Non-pigmented ciliary epithelial cell (primary cell): ENCODE results near the gene CRNKL1.

Source experiments
- DNase-seq: peaks from one replicate; pipeline ENCODE4 v3.0.0-alpha.2; 2010; ENCODE audit warnings: low read depth

CRNKL1 gene

DNA sequence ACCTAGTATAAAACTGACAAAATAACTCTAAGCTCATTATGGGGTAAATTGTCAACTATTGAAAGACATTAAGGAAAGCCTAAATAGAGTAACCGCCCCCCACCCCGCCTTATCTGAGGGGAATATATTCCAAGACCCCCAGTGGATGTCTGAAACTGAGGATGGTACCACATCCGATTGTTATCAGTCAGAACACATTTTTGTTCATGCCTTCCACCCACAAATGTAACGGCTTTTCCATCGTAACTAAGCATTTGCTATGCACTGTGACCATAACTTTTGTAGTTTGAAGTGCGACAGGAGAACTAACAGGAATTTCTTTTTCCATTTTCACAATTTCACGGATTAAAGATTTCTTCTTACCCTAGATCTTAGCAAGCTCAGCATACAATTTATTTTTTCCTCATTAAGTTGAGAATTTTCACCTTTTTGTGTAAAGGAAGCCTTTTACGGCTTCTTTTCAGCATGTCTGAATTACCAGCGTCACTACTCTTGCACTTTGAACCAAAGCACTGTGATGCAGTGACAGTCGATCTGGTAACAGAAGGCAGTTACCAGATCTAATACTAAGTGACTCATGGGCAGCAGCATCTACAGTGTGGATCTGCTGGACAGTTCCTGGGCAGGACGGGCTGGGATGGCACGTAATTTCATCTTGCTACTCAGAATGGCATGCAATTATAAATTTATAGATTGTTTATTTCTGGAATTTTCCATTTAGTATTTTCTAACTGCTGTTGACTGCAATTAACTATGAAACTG, 11.9 kb upstream of the CRNKL1 start:
- DNase-seq = no peak

DNA sequence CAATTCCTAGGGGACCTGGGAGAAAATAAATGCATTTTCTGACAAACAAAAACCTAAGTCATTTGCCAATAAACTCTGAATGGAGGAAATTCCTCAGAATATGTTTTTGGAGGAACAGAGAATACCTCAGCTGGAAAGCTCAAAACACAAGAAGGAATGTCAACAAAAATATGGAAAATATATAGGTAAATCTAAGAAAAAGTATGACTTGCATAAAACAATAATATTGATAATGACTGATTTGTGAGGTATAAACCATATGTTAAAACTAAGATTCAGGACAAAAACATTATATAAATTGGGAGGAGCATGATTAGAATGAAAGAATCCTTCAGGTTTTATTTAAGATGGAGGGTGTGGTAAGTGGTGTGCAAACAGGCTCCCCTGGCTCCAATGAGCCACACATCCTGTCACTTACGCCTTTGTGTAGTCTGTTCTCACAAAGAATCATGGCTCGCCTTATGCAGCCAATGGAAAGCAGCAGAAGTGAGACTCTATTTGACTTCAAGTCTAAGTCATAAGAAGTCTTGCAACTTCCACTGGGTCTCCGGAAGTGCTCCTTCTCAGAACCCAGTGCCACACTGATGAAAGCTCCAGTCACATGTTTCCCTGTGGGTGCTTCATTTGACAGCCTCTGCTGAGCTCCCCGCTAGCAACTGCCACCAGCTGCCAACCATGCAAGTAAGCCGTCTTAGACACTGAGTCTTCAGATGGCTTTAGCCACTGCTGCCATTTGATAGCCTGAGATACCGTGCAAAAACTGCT, 8.2 kb upstream of the CRNKL1 start:
- DNase-seq = no peak

DNA sequence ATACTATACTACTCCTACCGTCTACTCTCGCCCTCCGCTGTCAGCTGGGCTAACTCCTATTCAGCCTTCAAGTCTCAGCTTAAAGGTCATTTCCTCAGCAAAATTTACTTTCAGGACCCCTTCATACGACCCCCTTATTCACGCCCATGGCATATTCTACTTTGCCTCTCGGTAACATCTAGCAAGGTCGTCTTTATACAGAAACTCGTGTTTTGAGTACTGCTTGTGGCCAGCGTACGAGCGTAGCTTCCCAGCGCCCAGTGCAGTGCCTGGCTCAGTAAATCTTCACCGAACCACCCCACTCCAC, 546 bp downstream of the CRNKL1 start:
- no peak for DNase-seq

DNA sequence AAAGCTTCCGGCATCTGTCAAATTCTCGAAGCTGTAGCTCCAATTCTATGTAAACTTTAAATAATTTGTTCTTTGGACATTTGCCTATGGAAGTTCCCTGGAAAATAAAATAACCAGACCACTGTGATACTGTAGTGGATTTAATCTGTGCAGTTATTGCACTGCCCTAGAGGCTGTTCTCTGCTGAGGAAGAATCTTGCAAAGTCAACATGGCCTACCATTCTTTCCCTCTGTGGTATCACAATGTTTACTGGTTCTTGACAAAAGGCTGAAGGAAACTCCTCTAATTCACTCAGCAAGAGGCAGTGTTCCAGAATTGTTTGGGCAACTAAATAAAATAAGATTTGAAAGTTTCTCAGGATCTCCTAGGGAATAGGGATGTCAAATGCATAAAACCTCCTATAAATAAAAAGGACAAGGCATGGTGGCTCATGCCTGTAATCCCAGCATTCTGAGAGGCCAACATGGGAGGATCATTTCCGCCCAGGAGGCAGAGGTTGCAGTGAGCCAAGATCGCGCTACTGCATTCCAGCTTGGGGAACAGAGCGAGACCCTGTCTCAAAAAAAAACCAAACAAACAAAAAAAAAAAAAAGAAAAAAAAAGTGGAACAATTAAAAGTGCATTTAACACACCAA, 12.4 kb downstream of the CRNKL1 start:
- DNase-seq = no peak

DNA sequence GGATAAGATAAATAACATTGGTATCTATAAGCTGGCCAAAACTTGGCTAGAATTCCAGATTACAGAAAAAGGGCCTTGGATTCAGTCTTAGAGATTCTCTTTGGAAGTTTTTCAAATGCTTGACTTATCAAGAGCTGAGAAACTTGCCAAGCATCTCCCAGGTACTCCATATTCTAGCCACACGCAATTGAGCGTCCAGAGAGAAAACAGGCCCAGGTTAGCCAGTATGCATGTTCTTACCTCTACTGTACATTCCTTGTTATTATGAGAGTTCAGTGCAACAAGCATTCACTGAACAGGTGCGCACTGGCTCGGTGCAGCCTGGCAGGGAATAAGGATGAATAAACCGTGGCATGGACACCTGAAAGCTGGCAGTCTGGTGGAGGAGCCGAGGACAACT, 13.7 kb downstream of the CRNKL1 start:
- DNase-seq = no peak

DNA sequence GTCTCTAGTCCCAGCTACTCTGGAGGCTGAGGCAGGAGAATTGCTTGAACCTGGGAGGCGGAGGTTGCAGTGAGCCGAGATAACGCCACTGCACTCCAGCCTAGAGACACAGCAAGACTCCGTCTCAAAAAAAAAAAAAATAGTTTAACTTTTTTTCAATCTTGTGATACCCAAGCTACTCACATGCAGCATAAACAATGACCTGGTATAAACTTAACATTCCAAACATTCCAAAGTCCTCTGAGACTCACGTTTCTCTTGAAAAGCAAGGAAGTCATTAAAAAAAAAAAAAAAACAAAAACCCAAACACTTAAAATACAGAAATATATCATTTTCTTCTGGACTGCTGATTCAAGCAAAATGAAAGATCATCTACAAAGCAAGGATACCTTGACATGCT, 14.3 kb downstream of the CRNKL1 start:
- no peak for DNase-seq

DNA sequence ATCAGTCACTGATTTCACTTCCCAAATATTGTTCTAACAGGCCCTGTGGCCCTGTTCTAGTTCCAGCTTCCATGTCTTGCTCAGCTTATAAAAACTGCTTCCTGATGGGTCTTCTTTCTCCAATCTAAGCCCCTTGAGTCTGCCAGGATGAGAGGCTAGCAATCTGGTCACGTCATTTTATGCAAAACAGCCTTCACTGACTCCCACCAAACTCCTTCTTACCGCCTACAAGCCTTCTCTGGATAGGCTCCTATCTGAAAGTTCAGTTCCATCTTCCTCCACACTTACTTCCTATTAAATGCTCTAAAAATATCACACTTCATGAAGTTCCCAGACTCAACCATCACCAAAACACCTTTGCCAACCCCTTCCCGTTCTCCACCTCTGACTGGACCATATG, 15.5 kb downstream of the CRNKL1 start:
- DNase-seq = no peak

DNA sequence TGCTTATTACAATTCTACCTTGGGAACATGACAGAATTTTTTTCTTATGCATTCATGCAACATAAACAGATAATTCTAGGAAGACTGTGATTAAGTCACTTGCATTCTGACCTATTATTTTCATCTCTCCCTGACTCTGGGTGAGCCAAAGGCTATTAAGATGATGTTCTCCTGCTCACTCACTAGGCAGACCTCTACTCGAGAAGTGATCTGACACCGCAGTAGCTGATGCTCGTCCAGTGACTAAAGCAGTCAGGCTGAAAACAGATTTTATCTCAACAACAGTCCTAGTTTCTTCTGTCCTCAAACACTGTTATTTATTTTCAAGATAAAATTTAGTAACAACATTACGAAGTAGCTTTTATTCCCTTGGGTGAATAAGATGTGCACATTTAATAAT, 17.8 kb downstream of the CRNKL1 start:
- no peak for DNase-seq

DNA sequence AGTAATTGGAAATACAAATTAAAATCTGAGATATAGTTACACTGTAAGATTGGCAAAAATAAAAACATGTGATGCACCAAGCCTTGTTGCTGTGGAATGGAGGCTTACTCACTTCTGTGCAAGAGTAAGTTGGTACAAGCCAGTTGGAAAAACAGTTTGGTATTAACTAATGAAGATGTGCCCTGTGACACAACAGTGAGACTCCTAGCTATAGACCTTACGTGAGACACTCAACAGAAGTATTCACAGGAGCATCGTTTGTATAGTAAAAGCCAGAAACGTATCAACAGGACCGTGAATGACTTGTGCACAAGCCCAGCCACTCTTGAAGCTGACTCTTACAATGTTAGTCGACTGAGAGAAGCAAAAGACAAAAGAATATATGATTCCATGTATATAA, 20.5 kb downstream of the CRNKL1 start:
- DNase-seq = no peak

DNA sequence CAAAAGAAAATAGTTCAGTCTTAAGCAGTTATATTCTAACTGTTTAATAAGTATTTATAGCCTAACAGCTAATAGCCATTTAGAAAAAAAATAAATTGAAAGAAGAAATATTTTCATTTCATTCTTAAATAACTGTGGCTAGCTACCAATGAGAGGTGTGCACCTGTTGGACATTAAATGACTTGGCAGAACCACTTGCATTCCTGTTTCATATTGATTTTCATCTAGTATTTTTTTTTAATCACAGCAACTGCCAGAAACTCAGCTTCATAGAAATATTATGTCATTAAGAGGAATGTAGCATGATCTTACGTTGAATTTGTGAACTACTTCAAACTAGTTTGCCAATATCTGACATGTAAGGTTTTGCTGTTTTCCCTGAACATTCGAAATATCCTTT, 25.0 kb downstream of the CRNKL1 start:
- no peak for DNase-seq

DNA sequence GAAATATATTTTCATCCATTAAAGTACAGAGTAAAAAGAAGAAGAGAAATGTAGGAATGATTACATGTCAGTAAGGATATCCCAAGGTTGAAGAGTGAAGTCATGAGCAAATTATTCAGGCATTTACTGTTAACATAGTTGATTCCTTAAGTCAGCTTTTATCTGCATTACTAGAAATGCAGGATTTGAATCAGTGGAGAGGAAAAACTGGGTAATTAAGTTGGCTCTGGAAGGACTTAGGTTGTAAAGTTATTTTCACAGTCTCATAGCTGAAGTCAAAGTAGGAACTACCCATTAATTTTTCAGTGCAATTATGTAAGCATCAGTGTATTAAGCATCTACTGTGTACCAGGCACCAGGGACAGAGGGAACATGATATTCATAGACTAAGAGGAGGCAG, 27.3 kb downstream of the CRNKL1 start:
- no peak for DNase-seq

DNA sequence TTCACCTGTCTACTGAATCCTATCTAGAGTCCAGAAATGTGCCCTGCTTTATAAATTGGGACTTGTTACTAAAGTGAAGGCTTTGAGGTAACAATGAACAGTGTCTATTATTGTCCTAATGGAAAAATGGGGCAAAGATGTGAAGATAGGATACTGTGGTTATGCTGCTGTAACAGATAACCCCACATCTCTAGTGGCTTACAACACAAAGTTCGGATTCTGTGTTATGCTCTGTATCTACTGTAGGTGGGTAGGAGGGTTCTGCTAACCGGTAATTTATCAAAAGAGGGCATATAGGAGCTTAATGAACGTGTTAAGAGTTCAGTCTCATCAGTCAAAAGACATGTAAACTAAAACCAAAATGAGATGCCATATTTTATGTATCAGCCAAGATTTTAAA, 28.9 kb downstream of the CRNKL1 start:
- no peak for DNase-seq

DNA sequence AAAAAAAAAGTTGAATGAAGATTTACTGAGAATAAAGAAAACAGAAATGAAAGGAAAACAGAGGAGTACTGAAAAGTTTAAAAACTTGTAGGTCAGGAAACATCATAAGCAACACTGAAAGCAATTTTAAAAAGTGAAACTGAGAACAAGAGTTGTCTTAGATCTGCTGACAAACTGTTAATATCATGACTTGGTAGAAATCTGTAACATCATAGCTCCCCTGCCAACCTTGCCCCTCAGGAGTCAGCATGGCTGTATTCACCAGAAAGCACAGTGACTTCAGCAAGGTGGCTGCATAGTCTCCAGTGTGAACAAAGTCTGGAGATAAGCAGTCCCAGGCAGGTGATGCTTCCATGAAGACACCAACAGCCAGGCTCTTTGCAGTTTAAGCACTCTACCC, 29.8 kb downstream of the CRNKL1 start:
- DNase-seq = no peak

DNA sequence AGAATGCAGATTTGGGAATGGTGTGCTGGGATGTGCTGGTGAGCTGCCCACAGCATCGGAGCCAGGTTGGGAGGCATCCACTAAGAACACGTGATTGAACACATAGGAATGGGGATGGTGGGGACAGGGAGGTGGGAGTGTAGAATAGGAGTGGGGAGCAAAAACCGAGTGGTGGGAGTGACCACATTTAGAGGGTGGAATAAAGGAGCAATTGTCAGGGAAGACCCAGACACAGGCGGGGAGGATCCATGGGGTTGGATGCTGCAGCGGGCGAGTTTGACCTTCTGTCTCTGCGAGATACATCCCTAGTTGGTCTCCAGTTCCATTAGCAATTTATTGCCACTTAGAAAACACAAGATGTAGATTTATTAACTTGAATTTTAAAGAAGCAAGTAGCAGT, 30.4 kb downstream of the CRNKL1 start:
- DNase-seq = no peak

DNA sequence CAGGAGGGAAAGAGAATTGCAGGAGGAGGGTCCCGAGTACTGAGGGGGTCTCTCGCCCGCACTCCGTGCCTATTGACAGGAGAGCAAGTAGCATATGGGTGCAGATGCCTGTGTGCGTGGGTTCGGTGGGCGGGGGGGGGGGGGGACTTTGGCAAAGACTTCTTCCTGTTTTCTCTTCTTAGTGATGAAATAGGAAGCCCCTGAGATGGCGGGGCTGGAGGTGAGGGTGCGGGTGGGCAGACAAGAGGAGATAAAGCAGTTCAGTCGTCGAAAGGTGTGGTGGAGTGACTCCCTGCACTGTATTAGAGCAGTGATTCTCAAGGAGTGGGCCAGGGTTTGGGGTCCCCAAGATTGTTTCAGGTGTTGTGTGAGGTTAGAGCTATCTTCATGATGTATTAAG, 31.4 kb downstream of the CRNKL1 start:
- DNase-seq = no peak

DNA sequence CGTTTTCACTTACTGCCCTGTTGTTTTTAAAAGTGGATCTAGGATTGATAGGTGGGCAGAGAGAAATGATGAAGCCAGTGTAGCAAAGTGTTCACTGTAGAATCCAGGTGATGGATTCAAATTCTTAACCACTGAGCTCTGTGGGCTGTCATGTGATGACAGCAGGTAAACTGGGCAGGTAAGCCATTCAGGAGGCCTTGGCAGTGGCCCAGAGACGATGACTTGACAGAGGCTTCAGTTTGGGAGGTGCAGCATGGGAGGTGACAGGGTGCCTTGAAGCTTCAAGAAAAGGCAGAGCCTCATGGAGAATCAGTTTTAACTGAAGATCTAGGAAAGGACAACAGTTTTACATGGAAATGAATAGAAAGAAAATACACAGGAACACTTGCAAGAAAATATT, 33.1 kb downstream of the CRNKL1 start:
- DNase-seq = no peak

DNA sequence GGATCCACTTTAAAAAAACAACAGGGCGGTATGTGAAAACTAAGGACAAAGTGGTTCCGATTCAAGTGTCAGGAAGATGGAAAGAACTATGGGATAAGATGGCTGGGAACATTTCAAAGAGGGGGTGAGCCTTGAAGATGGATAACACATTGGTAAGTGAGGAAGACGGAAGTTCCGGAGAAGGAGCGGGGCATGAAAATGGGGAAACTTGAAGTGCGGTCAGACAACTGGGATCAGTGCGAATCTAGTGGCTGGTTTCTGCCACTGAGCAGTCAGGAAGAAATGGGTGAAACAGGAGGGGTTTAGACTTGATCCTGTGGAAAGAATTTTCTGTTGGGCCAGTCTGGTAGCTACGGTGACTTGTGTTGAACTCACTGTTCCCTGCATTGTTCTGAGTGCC, 33.9 kb downstream of the CRNKL1 start:
- DNase-seq = no peak

DNA sequence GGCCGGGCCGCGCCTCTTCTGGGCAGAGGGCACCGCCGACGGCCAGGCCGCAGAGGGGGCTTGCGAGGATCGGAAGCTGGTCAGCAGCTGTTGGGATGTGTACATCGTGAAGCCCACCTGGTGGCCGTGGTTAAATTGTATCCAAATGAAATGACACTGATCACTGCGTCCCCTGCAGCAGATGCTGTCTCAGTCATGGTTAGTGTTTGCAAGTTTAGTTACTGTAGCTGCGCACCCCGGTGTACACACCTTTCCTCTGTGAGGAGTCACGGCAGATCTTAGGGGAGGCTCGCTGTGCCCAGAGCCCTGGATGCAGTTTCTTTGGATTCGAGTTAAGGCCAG, 34.5 kb downstream of the CRNKL1 start:
- DNase-seq = no peak

DNA sequence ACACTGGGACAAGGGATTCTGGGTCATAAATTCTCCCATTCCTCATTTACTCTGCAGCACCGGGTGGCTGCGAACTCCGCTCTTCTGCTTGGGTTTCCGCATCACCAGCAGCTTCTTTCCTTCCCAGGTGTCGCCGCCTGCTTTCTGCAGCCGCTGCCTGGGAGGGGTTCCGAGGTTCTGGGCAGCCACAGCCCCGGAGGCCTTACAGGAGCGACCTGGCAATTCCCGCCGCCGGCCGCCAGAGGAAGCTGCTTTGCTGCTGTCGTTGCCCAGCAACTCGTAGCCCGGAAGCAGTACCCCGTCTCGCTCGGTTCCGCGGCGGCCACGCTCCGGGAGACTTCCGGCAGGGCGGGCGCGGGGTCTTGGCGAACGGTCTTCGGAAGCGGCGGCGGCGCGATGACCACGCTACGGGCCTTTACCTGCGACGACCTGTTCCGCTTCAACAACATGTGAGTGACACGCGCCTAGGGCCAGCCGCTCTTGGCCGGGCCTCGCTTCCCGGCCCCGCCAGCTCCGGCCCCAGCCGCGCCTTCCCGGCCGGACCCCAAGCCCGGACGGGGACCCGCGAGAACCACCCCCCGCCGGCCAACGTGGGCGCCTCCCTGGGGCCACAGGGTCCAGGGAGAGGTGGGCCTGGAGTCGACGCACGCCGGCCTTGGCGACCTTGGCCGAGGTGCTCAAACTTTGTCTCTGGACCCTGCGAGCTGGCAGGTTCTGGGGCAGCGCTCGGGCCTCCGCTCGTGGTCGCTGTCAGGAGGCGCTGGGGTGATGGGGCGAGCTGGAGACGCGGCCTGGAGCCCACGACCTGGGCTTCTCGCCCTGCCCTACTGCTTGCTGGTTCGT, 35.0 kb downstream of the CRNKL1 start, which contains the start of gene NAA20:
Gene NAA20 (plus strand): TSS at position 362 of the 843 bp plus-strand sequence. CDS start 35 bp downstream, at position 397.
- peak; percentile 61 for DNase-seq

DNA sequence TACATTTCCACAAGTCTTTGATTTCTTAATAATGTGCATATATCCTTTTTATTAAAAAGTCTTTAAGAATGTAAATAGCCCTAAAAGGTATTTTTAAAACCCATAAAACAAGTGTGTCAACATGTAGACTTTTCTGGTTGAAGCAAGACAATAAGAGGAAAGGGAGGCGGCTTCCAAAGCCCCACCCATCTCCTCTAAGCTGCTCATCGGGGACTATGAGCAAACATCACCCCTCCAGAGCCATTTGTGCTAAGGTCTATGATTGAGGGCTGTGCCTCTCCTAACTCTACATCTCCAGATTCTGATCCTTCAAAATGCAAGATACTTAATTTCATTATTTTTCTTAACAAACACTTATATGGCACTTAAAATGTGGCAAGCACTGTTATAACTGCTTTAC, 37.6 kb downstream of the CRNKL1 start:
- DNase-seq = no peak

DNA sequence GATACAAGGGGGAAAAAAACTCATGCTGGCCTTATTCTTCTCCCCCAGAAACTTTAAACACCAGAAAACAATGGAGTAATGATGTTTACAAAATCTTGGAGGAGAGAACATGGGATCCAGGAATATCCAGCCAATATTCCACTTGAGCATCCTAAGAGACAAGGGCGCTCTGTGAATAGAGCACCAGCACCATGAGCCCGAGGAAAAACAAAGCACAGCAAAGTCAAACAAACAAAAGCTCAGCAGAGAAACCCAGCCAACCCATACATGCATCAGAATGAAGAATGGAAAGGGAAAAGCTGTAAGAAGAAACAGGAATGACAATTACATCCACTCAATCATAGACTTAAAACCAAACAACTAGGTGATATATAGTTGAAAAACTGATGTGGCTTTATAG, 39.7 kb downstream of the CRNKL1 start:
- no peak for DNase-seq

DNA sequence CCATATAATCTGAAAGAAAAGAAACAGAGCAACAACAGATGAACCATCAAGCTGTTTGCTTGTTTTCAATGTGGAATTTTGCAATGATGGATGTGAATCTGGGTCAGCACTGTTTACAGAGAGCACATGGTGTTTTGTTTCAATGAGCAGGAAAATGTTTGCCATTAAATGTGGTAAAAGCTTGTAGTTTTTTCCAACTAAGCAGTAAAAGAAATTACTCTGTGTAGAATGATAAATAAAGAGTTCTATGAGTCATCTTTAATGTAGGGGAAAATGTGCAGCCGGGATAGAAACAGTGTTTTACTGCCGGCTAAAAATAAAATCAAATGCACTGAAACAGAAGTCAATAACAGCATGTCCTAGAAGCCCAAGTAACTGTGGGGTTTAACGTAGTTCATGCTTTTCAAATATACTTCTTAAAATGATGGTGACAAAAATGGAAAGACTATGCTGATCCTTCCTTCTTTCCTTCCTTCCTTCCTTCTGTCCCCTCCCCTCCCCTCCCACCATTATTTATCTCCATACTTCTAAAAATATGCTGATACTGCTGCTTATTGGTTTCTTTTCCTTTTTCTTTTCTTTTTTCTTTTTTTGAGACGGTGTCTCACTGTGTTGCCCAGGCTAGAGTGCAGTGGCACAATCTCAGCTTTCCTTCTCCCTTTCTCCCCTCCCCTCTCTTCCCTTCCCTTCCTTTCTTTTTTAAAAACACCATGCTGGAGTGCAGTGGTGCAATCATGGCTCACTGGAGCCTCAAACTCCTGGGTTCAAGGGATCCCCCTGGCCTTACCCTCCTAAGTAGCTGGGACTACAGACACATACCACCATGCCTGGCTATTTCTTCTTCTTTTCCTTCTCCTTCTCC, 41.4 kb downstream of the CRNKL1 start:
- no peak for DNase-seq
